IMR-90 (cell line): ENCODE measurements around the gene RAB27A.

ENCODE experiments used
- MAFK ChIP-seq: IDR thresholded peaks from 2 replicates; pipeline ENCODE4 v1.6.1; 2012; ENCODE audit warnings: low read depth, low read length, improper control_type of control experiment
- NFE2L2 ChIP-seq: fragments of 150-350 bp; IDR thresholded peaks from 2 replicates; pipeline ENCODE4 v1.6.1; 2016; ENCODE audit warnings: low read depth, mild to moderate bottlenecking, low read length
- POLR2A ChIP-seq: IDR thresholded peaks from 2 replicates; pipeline ENCODE4 v1.6.1; 2012; ENCODE audit warnings: mild to moderate bottlenecking, low read depth, low read length
- RAD21 ChIP-seq: IDR thresholded peaks from 2 replicates; pipeline ENCODE4 v1.6.1; 2012; ENCODE audit warnings: low read length, improper control_type of control experiment
- TF ChIP-seq, protein P1 (sequence below): conservative IDR thresholded peaks from 2 replicates; pipeline ENCODE4 v1.5.1; 2012; ENCODE audit warnings: mild to moderate bottlenecking, low read depth, low read length, improper control_type of control experiment

DNA sequence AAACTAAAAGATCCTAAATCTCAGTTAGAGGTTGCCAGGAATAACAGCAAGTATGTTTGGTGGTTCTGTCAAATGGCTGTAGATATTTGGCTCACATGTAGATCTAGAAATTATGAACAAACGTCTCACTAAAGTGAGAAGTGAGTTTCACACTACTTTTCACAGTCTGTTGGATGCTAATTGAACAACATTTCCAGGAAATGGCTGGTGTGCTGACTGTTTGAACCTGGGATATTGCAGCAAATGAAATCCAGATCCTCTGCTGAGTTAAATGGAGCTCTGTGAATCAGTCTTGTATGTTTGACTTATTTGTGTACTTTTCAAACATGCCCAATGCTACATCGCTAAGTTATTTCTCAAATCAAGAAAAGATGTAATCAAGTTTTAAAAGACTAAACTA is 71.6 kb downstream of the RAB27A start:
- TF ChIP-seq POLR2A (no peak), RAD21 (no peak), MAFK (no peak), NFE2L2 (no peak)
- TF ChIP-seq, protein P1, sequence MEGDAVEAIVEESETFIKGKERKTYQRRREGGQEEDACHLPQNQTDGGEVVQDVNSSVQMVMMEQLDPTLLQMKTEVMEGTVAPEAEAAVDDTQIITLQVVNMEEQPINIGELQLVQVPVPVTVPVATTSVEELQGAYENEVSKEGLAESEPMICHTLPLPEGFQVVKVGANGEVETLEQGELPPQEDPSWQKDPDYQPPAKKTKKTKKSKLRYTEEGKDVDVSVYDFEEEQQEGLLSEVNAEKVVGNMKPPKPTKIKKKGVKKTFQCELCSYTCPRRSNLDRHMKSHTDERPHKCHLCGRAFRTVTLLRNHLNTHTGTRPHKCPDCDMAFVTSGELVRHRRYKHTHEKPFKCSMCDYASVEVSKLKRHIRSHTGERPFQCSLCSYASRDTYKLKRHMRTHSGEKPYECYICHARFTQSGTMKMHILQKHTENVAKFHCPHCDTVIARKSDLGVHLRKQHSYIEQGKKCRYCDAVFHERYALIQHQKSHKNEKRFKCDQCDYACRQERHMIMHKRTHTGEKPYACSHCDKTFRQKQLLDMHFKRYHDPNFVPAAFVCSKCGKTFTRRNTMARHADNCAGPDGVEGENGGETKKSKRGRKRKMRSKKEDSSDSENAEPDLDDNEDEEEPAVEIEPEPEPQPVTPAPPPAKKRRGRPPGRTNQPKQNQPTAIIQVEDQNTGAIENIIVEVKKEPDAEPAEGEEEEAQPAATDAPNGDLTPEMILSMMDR: no peak
